ENCODE data around the gene ITGB6.

Gene ITGB6

DNA sequence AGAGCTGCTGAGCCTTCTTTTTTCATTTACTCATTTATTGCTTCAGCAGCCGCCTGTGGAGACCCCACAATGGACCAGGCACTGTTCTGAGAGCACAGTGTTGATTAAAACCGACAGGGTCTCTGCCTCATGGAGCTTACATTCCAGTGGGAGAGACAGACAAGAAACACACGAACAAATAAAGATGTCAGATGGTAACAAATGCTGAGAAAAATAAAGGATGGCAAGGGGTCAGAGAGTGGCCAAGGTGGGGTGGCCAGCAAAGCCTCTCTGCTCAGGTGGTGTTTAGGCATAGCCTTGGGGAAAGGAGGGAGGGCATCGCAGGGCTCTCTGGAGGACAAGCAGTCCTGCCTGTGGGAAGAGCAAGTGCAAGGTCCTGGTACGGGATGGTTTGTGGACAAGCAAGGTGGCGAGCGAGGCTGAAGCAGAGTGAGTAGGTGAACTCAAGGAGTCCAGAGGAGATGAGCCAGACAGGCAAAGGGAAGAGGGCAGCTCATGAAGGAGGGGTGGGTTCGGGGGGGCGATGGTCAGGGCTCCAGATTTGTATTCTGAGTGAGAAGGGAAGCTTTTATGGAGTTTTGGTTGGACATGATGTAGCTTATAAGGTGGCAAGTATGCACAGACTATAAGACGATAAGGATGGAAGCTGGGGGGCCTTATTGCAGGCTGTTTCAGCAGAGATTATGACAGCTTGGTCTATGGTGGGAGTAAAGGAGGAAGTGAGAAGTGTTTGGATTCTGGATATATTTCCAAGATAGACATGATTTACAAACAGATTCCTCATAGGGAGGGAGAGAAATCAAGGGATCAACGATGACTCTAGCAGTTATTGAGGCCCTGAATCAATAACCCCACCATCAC is 8.8 kb upstream of the ITGB6 start:
- H3K4me3 ChIP-seq (ENCODE audit: low read depth, low read length), result no peak overlapping the region
- no peak for DNase-seq (ENCODE audit: low read depth)
- TF ChIP-seq, protein P1, sequence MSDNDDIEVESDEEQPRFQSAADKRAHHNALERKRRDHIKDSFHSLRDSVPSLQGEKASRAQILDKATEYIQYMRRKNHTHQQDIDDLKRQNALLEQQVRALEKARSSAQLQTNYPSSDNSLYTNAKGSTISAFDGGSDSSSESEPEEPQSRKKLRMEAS (IDR thresholded peaks at IDR 0.05; ENCODE audit: low read depth, low read length), result no peak
- TF ChIP-seq, protein P2, sequence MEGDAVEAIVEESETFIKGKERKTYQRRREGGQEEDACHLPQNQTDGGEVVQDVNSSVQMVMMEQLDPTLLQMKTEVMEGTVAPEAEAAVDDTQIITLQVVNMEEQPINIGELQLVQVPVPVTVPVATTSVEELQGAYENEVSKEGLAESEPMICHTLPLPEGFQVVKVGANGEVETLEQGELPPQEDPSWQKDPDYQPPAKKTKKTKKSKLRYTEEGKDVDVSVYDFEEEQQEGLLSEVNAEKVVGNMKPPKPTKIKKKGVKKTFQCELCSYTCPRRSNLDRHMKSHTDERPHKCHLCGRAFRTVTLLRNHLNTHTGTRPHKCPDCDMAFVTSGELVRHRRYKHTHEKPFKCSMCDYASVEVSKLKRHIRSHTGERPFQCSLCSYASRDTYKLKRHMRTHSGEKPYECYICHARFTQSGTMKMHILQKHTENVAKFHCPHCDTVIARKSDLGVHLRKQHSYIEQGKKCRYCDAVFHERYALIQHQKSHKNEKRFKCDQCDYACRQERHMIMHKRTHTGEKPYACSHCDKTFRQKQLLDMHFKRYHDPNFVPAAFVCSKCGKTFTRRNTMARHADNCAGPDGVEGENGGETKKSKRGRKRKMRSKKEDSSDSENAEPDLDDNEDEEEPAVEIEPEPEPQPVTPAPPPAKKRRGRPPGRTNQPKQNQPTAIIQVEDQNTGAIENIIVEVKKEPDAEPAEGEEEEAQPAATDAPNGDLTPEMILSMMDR (IDR thresholded peaks at IDR 0.05; ENCODE audit: low read depth, low read length), result no peak

DNA sequence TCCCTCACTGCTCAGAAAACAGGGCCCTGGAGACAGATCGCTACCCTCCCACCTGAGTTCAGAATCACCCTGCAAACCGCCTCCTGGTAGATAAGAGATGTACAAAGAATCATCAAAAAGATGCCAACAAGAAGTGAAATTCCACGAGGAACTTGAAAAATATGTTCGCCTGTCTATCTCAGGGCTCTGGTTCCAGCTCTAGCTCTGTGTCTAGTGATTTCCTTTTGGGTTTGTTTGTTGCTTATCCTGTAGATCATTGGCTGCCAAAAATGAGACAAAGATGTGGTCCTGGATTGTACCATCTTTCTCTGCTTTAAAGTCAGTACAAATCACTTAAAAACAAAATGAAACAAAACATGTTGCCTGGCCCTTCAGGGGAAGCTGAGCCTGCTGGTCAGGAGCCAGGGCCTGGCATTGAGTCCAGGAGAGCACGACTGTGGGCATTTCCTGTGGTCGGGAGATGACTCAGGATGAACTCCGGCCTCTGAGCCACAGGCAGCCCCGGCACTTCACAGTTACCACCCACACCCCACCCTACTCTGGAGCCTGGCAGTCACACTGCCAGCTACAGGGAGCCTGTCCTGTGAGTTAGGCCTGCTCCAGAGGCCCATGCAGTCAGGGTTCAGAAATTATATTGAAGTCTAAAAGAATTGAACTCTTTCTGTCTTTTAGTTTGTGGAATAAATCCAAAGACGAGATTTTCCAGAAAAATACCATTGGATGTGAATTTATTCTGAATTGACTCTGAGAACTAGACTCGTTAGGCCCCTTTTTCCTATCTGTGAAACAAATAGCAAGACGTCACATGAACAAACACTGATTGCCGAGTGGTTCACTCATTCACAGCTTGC is 8.0 kb upstream of the ITGB6 start:
- DNase-seq (ENCODE audit: low read depth), result peak; percentile 77
- no peak overlapping the region for H3K4me3 ChIP-seq (ENCODE audit: low read depth, low read length)
- TF ChIP-seq POLR2A (IDR thresholded peaks at IDR 0.05; ENCODE audit: extremely low read depth, insufficient read length), result no peak

DNA sequence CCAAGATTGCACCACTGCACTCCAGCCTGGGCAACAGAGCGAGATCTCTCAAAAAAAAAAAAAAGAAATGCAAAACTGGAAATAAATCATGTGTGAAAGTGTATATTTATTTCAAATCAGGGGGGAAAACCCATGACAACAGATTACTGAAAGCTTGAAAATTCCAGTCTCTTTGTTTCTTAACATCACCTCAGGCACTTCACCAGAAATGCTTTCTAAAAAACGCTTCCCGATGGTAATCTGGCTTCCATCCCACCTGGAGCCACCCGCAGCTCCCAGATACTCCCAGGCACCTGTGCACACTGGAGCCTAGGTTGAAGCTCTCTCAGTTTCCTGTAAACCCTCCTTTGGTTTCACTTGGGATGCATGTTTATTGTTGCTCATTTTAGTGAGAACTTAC is 7.2 kb upstream of the ITGB6 start:
- no peak for DNase-seq (ENCODE audit: low read depth)
- TF ChIP-seq, protein P1 (IDR thresholded peaks at IDR 0.05; ENCODE audit: low read depth, low read length), result no peak
- TF ChIP-seq POLR2A (IDR thresholded peaks at IDR 0.05; ENCODE audit: extremely low read depth, insufficient read length) (no peak), MYC (IDR thresholded peaks at IDR 0.05; ENCODE audit: low read depth, low read length) (no peak)
- TF ChIP-seq, protein P2 (IDR thresholded peaks at IDR 0.05; ENCODE audit: low read depth, low read length), result no peak
- H3K4me3 ChIP-seq (ENCODE audit: low read depth, low read length), result no peak overlapping the region

DNA sequence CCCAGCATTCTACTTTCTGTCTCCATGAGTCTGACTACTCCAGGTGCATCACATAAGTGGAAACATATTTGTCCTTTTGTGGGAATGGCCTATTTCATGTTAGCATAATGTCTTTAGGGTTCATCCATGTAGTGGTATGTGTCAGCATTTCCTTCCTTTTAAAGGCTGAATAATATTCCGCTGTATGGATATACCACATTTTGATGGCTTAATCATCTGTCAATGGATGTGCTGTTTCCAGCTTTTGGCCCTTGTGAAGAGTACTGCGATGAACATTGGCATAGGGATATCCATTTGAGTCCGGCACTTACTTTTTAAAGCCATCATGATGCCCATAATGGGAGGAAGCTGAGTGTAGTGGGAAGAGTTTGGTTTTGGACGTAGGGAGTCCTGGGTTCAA is 6.4 kb upstream of the ITGB6 start:
- no peak for DNase-seq (ENCODE audit: low read depth)
- TF ChIP-seq POLR2A (IDR thresholded peaks at IDR 0.05; ENCODE audit: extremely low read depth, insufficient read length), result no peak
- TF ChIP-seq MYC (IDR thresholded peaks at IDR 0.05; ENCODE audit: low read depth, low read length), result no peak
- TF ChIP-seq, protein P1 (IDR thresholded peaks at IDR 0.05; ENCODE audit: low read depth, low read length), result no peak
- TF ChIP-seq, protein P2 (IDR thresholded peaks at IDR 0.05; ENCODE audit: low read depth, low read length), result no peak
- no peak overlapping the region for H3K4me3 ChIP-seq (ENCODE audit: low read depth, low read length)

DNA sequence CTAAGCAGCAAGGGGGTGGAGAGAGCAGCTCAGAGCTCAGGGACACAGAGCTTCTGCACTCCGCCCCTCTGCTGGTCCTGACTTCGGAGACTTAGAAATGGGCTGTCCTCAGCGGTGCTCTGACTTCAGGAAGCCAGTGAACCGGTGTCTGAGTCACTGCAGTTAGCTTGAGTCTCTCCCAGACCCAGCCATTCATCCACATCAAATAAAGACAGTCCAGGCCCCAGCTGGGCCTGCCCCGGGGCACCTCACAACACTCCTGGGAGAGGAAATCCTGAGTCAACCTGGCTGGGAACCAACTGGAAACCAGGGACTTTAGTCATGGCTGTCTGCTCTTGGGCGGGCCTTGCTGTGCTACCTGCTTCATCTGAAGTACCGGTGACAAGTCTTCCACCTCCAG is 5.4 kb upstream of the ITGB6 start:
- H3K4me3 ChIP-seq (ENCODE audit: low read depth, low read length), result no peak overlapping the region
- no peak for DNase-seq (ENCODE audit: low read depth)
- TF ChIP-seq, protein P1 (IDR thresholded peaks at IDR 0.05; ENCODE audit: low read depth, low read length), result no peak
- TF ChIP-seq, protein P2 (IDR thresholded peaks at IDR 0.05; ENCODE audit: low read depth, low read length), result no peak
- no peak for TF ChIP-seq MYC (IDR thresholded peaks at IDR 0.05; ENCODE audit: low read depth, low read length)
- TF ChIP-seq POLR2A (IDR thresholded peaks at IDR 0.05; ENCODE audit: extremely low read depth, insufficient read length), result no peak

DNA sequence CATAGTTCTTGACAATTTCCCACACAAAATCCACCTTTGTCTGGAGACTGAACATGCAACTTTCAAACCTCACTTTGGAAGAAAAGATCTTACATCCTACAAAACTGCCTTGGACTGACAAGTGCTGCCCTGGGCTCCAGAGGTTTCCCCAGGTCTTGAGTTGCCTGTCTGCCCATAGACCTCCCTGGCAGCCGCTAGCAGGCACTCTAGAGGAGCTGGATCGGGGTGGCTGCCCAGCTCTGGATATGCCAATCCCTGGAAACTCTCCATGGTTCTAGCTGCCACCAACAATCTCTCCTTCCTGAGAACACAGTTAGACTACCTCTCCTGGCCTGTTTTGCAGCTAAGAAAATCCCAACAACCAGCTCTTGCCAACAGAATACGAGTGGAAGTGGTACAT is 3.4 kb upstream of the ITGB6 start:
- TF ChIP-seq MYC (IDR thresholded peaks at IDR 0.05; ENCODE audit: low read depth, low read length) (no peak), POLR2A (IDR thresholded peaks at IDR 0.05; ENCODE audit: extremely low read depth, insufficient read length) (no peak)
- TF ChIP-seq, protein P2 (IDR thresholded peaks at IDR 0.05; ENCODE audit: low read depth, low read length), result no peak
- TF ChIP-seq, protein P1 (IDR thresholded peaks at IDR 0.05; ENCODE audit: low read depth, low read length), result no peak
- no peak overlapping the region for H3K4me3 ChIP-seq (ENCODE audit: low read depth, low read length)
- no peak for DNase-seq (ENCODE audit: low read depth)

All from NB4 (cell line).